RPMI7951 (cell line): ENCODE results near the gene AP4S1. TPM values are rescaled to one million over a fixed set of nuclear protein-coding genes. Genes with fewer than 3 reads are reported as not detected.
"Not testable (repeated sequence)": the region's sequence is repeated elsewhere in the genome, so short reads cannot be mapped to it uniquely, and the experiment has no call there.

Experiments used
- DNase-seq: peaks from one replicate; pipeline ENCODE4 v3.0.0-alpha.2; 2012; ENCODE audit warnings: low read depth
- total RNA-seq: library from RNA; depleted of rRNA; stranded (reverse); fragments of >200 nt; shearing (Covaris generic); gene quantifications from 2 replicates; pipeline ENCODE4 v1.2.3, GENCODE V29; 2014

Gene AP4S1
- total RNA-seq, 1 experiment from 2014 or later = 3.4 TPM

GRCh38 chr14:31042893-31043292 is 17.4 kb downstream of the AP4S1 start:
- DNase-seq = not testable (repeated sequence)

- no peak for DNase-seq
Observed at GRCh38 chr14:31043379-31043778, 17.9 kb downstream of the AP4S1 start.

- no peak for DNase-seq
Observed at GRCh38 chr14:31045501-31046080, 20.1 kb downstream of the AP4S1 start.

GRCh38 chr14:31047503-31047902 is 22.1 kb downstream of the AP4S1 start:
- no peak for DNase-seq

- no peak for DNase-seq
Observed at GRCh38 chr14:31051023-31051422, 25.6 kb downstream of the AP4S1 start.

GRCh38 chr14:31051511-31051910 is 26.1 kb downstream of the AP4S1 start:
- no peak for DNase-seq

GRCh38 chr14:31052905-31053586 is 27.6 kb downstream of the AP4S1 start:
- not testable (repeated sequence) for DNase-seq

- DNase-seq = no peak
Observed at GRCh38 chr14:31057035-31057434, 31.6 kb downstream of the AP4S1 start.

GRCh38 chr14:31057701-31058364 is 32.4 kb downstream of the AP4S1 start:
- no peak for DNase-seq

- peak; percentile 49 for DNase-seq
Observed at GRCh38 chr14:31059152-31059924, 33.9 kb downstream of the AP4S1 start.

- no peak for DNase-seq
Observed at GRCh38 chr14:31060253-31060875, 34.9 kb downstream of the AP4S1 start.

- not testable (repeated sequence) for DNase-seq
Observed at GRCh38 chr14:31062908-31063307, 37.5 kb downstream of the AP4S1 start.

GRCh38 chr14:31068235-31068634 is 42.8 kb downstream of the AP4S1 start:
- no peak for DNase-seq

GRCh38 chr14:31069343-31069742 is 43.9 kb downstream of the AP4S1 start:
- no peak for DNase-seq

GRCh38 chr14:31070431-31070830 is 45.0 kb downstream of the AP4S1 start:
- peak; percentile 23 for DNase-seq

GRCh38 chr14:31071151-31071550 is 45.7 kb downstream of the AP4S1 start:
- no peak for DNase-seq

GRCh38 chr14:31075144-31075543 is 49.7 kb downstream of the AP4S1 start:
- DNase-seq = no peak

GRCh38 chr14:31078766-31079165 is 53.3 kb downstream of the AP4S1 start:
- no peak for DNase-seq

GRCh38 chr14:31080056-31080455 is 54.6 kb downstream of the AP4S1 start:
- DNase-seq = peak; percentile 24

- DNase-seq = no peak
Observed at GRCh38 chr14:31080484-31080883, 55.0 kb downstream of the AP4S1 start.

- no peak for DNase-seq
Observed at GRCh38 chr14:31083781-31084180, 58.3 kb downstream of the AP4S1 start.

- no peak for DNase-seq
Observed at GRCh38 chr14:31084385-31084784, 58.9 kb downstream of the AP4S1 start.
